Activated CD4-positive, alpha-beta T cell treated with anti-CD3 and anti-CD28 coated beads, Interleukin-2, Interleukin-4, amounts not matched to agents 100 ng/mL and 50 ng/mL, durations not matched to agents 16 hours and 8 hours (primary cell): ENCODE results near the gene METAP1.
"Not testable (repeated sequence)": the region's sequence is repeated elsewhere in the genome, so short reads cannot be mapped to it uniquely, and the experiment has no call there.

ENCODE experiments used
- DNase-seq: peaks from one replicate; pipeline ENCODE4 v3.0.0-alpha.2; 2020; ENCODE audit warnings: low spot score

The METAP1 gene

GRCh38 chr4:99099814-99100213 lies 104.3 kb downstream of the METAP1 start:
- DNase-seq: not testable (repeated sequence)

DNA sequence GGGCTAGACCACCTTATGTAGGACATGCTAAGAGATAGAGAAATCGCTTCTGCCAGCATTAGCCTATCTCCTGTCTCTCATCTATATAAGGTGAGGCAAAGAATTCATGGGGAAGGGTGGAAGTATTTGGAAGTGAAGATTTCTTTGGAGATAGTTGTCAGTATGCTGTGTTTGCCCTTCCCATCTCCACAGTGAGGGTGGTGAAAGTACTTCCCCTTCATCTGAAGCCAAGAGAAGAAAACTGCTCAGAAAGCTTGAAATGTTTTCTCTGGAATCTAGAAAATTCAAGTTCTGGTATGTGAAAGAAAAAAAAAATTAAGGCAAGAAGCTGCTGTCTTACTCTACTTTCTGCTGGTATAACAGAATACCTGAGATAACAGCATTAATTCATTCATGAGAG lies 105.4 kb downstream of the METAP1 start:
- DNase-seq: no peak

DNA sequence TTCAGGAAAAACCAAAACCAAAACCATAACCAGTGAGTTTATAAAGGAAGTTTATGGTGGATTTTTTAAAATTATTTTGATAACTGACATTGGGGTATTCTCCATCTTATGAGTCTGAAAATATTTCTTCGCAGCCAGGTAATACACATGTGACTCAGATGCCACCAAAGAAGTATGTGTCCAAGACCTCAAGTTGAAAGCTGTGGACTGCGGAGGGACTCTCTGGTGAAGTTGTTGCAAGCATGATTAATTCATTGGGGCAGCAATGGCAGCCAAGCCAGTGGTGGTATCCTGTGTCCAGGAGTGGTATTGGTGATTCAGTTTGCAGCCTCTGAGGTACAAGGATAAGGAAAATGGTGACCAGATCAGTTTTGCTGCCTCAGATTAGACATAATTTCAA lies 107.1 kb downstream of the METAP1 start:
- DNase-seq: no peak

DNA sequence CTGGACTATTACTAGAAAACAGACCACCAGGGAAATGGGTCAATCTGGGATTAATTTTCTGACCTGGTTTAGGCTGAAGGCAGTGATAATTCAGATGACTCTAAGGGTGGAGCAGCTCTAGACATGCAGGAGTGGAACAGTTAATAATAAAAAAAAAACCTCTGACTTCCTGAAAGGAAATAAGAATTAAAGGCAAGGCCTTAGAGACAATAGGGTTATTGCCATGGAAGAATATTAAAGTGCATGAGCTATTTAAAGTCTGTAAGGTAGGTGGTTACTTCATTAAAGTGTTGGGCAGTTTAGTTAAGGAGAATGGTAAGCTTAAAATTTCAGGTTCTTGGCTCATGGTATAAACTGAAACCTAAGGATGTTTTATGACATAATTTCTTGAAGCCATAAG lies 107.6 kb downstream of the METAP1 start:
- no peak for DNase-seq

- no peak for DNase-seq
Observed at GRCh38 chr4:99104153-99104552, 108.6 kb downstream of the METAP1 start.

GRCh38 chr4:99109286-99109685 lies 113.8 kb downstream of the METAP1 start:
- not testable (repeated sequence) for DNase-seq
